HG03520 (cell line): Measurements from ENCODE around the gene EIF3J.

Experiments used
- ATAC-seq: cut with Tn5 transposase; IDR thresholded peaks from one replicate; pipeline ENCODE4 v1.9.1; 2021; ENCODE audit warnings: mild to moderate bottlenecking, moderate library complexity; ENCODE audit not compliant: unreplicated experiment

Gene EIF3J

GRCh38 chr15:44591326-44591725 lies 54.4 kb downstream of the EIF3J start:
- no peak for ATAC-seq

GRCh38 chr15:44593042-44593736 lies 56.2 kb downstream of the EIF3J start:
- no peak for ATAC-seq

GRCh38 chr15:44595246-44595645 lies 58.3 kb downstream of the EIF3J start:
- ATAC-seq = no peak

- no peak for ATAC-seq
Measured at GRCh38 chr15:44595656-44596510, 58.9 kb downstream of the EIF3J start.

GRCh38 chr15:44596511-44597010 lies 59.6 kb downstream of the EIF3J start:
- no peak for ATAC-seq

GRCh38 chr15:44598066-44598465 lies 61.1 kb downstream of the EIF3J start:
- no peak for ATAC-seq

GRCh38 chr15:44598892-44599291 lies 61.9 kb downstream of the EIF3J start:
- ATAC-seq = no peak

- ATAC-seq = no peak
Measured at GRCh38 chr15:44603126-44603525, 66.2 kb downstream of the EIF3J start.

GRCh38 chr15:44606740-44607139 lies 69.8 kb downstream of the EIF3J start:
- ATAC-seq = no peak
